NCI-H2029 treated with DMSO at 0.1 percent for 48 hours (cell line): ENCODE data around the gene PPM1M.
"Not testable (repeated sequence)": the region's sequence is repeated elsewhere in the genome, so short reads cannot be mapped to it uniquely, and the experiment has no call there.

Experiments
- DNase-seq: peaks from one replicate; lab custom pipeline; 2025; lab: John Stamatoyannopoulos, UW

The PPM1M gene

GRCh38 chr3:52247409-52248164 lies 2.0 kb downstream of the PPM1M start:
- DNase-seq = no peak

GRCh38 chr3:52248165-52248541 lies 2.6 kb downstream of the PPM1M start:
- DNase-seq = no peak

GRCh38 chr3:52248816-52249547 lies 3.4 kb downstream of the PPM1M start:
- DNase-seq = no peak

- no peak for DNase-seq
Measured at GRCh38 chr3:52249683-52250082, 4.1 kb downstream of the PPM1M start.

GRCh38 chr3:52250122-52250521 lies 4.6 kb downstream of the PPM1M start:
- DNase-seq = no peak

- DNase-seq = no peak
Measured at GRCh38 chr3:52253314-52254304, 8.1 kb downstream of the PPM1M start.

GRCh38 chr3:52254608-52255007 lies 9.0 kb downstream of the PPM1M start:
- DNase-seq = no peak

- DNase-seq = no peak
Measured at GRCh38 chr3:52256159-52256558, 10.6 kb downstream of the PPM1M start.

GRCh38 chr3:52256622-52257021 lies 11.1 kb downstream of the PPM1M start:
- no peak for DNase-seq

GRCh38 chr3:52257911-52258310 lies 12.4 kb downstream of the PPM1M start:
- DNase-seq = no peak

- no peak for DNase-seq
Measured at GRCh38 chr3:52259035-52259434, 13.5 kb downstream of the PPM1M start.

- no peak for DNase-seq
Measured at GRCh38 chr3:52259448-52259847, 13.9 kb downstream of the PPM1M start.

- DNase-seq = no peak
Measured at GRCh38 chr3:52262447-52262846, 16.9 kb downstream of the PPM1M start.

- no peak for DNase-seq
Measured at GRCh38 chr3:52265387-52265786, 19.8 kb downstream of the PPM1M start.

- no peak for DNase-seq
Measured at GRCh38 chr3:52268036-52268435, 22.5 kb downstream of the PPM1M start.

GRCh38 chr3:52269776-52270175 lies 24.2 kb downstream of the PPM1M start:
- no peak for DNase-seq

- no peak for DNase-seq
Measured at GRCh38 chr3:52270252-52270754, 24.7 kb downstream of the PPM1M start.

- not testable (repeated sequence) for DNase-seq
Measured at GRCh38 chr3:52272172-52272571, 26.6 kb downstream of the PPM1M start.

GRCh38 chr3:52272831-52273230 lies 27.3 kb downstream of the PPM1M start:
- DNase-seq = no peak

- not testable (repeated sequence) for DNase-seq
Measured at GRCh38 chr3:52274781-52275180, 29.2 kb downstream of the PPM1M start.

GRCh38 chr3:52277071-52277964 lies 31.8 kb downstream of the PPM1M start:
- no peak for DNase-seq
